Upper lobe of left lung (tissue), 6 donors: ENCODE measurements around the gene MRPL9. TPM values are rescaled to one million over a fixed set of nuclear protein-coding genes. Genes with fewer than 3 reads are reported as not detected.
A peak's percentile ranks its signal among the peaks of the same experiment; 100 is the strongest.

Source experiments
- ATAC-seq, 2 donors: fragments of 200-7000 bp; cut with Tn5 transposase; one replicate each; pipeline ENCODE4 v1.9.1; 2022; ENCODE audit warnings: mild to moderate bottlenecking in 2 of 2, moderate library complexity in 2 of 2; ENCODE audit not compliant: low FRiP score in 2 of 2
- DNase-seq, 2 donors: peaks; one replicate each; pipeline ENCODE4 v3.0.0-alpha.2; 2019 to 2020
- H3K27ac ChIP-seq, 4 donors: fragments of 200-600 bp; sonication (generic); one replicate each; pipeline ENCODE4 v1.5.1; 2016 to 2019
- H3K27me3 ChIP-seq, 4 donors: fragments of 200-600 bp; sonication (generic); one replicate each; pipeline ENCODE4 v1.5.1; 2017 to 2019
- H3K36me3 ChIP-seq, 4 donors: fragments of 200-600 bp; sonication (generic); one replicate each; pipeline ENCODE4 v1.5.1; 2016 to 2019
- H3K4me1 ChIP-seq, 4 donors: fragments of 200-600 bp; sonication (generic); one replicate each; pipeline ENCODE4 v1.5.1; 2018 to 2019
- H3K4me3 ChIP-seq, 4 donors: fragments of 200-600 bp; sonication (generic); one replicate each; pipeline ENCODE4 v1.5.1; 2017 to 2019; ENCODE audit warnings: mild to moderate bottlenecking in 2 of 4, moderate library complexity in 1 of 4
- H3K9me3 ChIP-seq, 4 donors: fragments of 200-600 bp; sonication (generic); one replicate each; pipeline ENCODE4 v1.5.1; 2018 to 2019
- EP300 ChIP-seq, 4 donors: sonication (generic); formaldehyde crosslinking; IDR thresholded peaks; one replicate each; pipeline ENCODE4 v1.5.1; 2017; ENCODE audit warnings: antibody characterized with exemption in 4 of 4, control low read depth in 2 of 4
- POLR2A ChIP-seq, 4 donors: fragments of 450-650 bp; IDR thresholded peaks; one replicate each; pipeline ENCODE4 v1.5.1; 2016 to 2017; ENCODE audit warnings: antibody characterized with exemption in 4 of 4, mild to moderate bottlenecking in 2 of 4
- POLR2AphosphoS5 ChIP-seq, 2 donors: sonication (generic); formaldehyde crosslinking; IDR thresholded peaks; one replicate each; pipeline ENCODE4 v1.5.1; 2017; ENCODE audit warnings: antibody characterized with exemption in 2 of 2
- WGBS, 2 donors: methylation state at CpG; one replicate each; pipeline ENCODE4 v1.1.5; 2017 to 2018; 5-methylcytosine and 5-hydroxymethylcytosine counted together
- total RNA-seq, 6 donors: library from RNA; depleted of rRNA in 4 of 6; stranded (reverse); fragments of >200 nt in 4 of 6; gene quantifications; one replicate each; pipeline versions ENCODE4 v1.1.0 to v1.2.1, GENCODE V29; 2016 to 2021
- TF ChIP-seq, protein P1 (sequence below), 6 experiments: fragments of 450-650 bp in 4 of 6; fragments of 200-600 bp in 2 of 6; sonication (generic) in 2 of 6; IDR thresholded peaks; one replicate each; pipeline ENCODE4 v1.5.1; 2016 to 2019; ENCODE audit warnings: antibody characterized with exemption in 6 of 6
- donor health status: DM: no; HTN: no; CAD: no; lungs with moderate emphysema.
- donor health status: DM: no; HTN: yes; CAD: no; lungs with severe emphysema.

The MRPL9 gene
- total RNA-seq, 6 donors from 2014 or later, result 27.6 to 94.3 (median 53.2) TPM

DNA sequence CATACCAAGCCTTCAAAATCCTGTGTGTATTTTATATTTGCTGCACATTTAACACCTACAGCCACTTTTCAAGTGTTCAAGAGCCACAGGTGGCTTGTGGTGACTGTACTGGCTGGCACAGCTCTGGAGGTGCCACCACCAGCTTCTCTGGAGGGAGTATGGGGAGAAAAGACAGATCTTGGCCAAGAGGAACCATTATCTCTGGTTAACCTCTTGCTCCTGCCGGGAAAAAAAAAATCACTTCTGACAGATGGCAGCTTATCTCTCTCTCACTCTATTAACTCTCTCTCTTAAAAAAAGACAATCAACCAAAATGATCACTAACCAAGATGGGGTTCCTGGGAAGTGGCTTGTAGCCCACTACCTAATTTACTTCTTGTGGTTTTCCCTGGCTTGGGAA lies 43.2 kb downstream of the MRPL9 start:
- Histone ChIP-seq H3K4me1 (peaks cover 21 to 46% (median 27%) of the 10 kb centered on the region in 4 donors), H3K27ac (peak overlapping the region in 3 of 4 donors; percentile 62 to 64 (median 64)), H3K9me3 (no peaks in the 10 kb centered on the region), H3K4me3 (peak overlapping the region in 2 of 4 donors; percentile 55 to 59), H3K27me3 (peaks cover 0 to 13% (median 8%) of the 10 kb centered on the region in 4 donors), H3K36me3 (no peaks in the 10 kb centered on the region)
- TF ChIP-seq EP300 (IDR thresholded peaks at IDR 0.05), result no peak
- DNase-seq (no peak), ATAC-seq (no peak)
- 20 to 39% methylated on average over 1 of the region's 1 CpG for WGBS, 2 donors

DNA sequence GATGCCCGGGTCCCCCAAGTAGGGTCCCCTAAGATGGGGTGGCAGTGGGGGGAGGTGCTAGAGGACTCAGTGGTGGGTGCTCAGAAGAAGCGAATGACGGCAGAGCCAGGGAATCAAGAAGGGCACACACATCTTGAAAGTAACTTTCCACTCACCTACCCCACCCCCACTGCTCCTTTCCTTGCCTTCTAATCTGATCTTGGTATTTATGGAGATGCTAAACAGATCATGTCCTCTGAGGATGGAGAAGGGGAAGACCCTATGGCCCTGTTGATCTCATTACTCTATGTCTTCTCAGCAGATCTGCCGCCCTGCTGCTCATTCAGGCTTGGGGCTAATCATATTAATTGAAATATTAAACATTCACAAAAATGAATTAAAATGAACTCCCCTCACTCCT lies 44.6 kb downstream of the MRPL9 start:
- H3K27me3 ChIP-seq, result peaks cover 0 to 13% (median 8%) of the 10 kb centered on the region in 4 donors

DNA sequence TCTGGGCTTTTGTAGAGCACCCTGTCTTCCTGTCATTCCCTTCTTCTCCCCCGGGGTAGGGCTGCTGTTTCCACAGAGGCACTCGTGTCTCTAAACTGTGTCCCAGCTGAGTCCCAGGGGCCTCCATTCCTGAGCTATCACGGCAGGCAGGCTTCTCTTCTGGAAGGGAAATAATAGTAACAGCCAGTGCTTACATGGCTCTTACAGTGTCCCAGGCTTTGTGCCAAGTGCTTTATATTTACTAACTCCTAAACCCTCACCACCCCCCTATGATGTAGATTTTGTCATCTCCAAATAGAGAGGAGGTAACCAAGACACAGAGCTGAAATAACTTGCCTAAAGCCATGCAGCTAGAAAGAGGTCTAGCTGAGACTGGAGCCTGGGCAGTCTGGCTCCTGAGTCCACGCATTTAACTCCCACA lies 45.3 kb downstream of the MRPL9 start:
- no peaks in the 10 kb centered on the region for H3K36me3 ChIP-seq
- no peak overlapping the region for H3K27ac ChIP-seq
- TF ChIP-seq POLR2A (IDR thresholded peaks at IDR 0.05) (no peak), POLR2AphosphoS5 (IDR thresholded peaks at IDR 0.05) (no peak), EP300 (IDR thresholded peaks at IDR 0.05) (no peak)
- ATAC-seq (no peak), DNase-seq (no peak)
- no peak overlapping the region for H3K4me3 ChIP-seq
- H3K9me3 ChIP-seq, result no peaks in the 10 kb centered on the region
- H3K4me1 ChIP-seq, result peaks cover 21 to 46% (median 27%) of the 10 kb centered on the region in 4 donors
- peaks cover 0 to 13% (median 8%) of the 10 kb centered on the region in 4 donors for H3K27me3 ChIP-seq
- 31 to 37% methylated on average over 4 of the region's 4 CpGs for WGBS, 2 donors

More for the DNA sequence above, 44.6 kb downstream of the MRPL9 start:
- TF ChIP-seq EP300 (IDR thresholded peaks at IDR 0.05), result no peak
- DNase-seq (no peak), ATAC-seq (no peak)
- Histone ChIP-seq H3K4me1 (peaks cover 21 to 46% (median 27%) of the 10 kb centered on the region in 4 donors), H3K4me3 (no peak overlapping the region), H3K27ac (no peak overlapping the region), H3K9me3 (no peaks in the 10 kb centered on the region), H3K36me3 (no peaks in the 10 kb centered on the region)
- 82 to 86% methylated on average over 4 of the region's 4 CpGs for WGBS, 2 donors

DNA sequence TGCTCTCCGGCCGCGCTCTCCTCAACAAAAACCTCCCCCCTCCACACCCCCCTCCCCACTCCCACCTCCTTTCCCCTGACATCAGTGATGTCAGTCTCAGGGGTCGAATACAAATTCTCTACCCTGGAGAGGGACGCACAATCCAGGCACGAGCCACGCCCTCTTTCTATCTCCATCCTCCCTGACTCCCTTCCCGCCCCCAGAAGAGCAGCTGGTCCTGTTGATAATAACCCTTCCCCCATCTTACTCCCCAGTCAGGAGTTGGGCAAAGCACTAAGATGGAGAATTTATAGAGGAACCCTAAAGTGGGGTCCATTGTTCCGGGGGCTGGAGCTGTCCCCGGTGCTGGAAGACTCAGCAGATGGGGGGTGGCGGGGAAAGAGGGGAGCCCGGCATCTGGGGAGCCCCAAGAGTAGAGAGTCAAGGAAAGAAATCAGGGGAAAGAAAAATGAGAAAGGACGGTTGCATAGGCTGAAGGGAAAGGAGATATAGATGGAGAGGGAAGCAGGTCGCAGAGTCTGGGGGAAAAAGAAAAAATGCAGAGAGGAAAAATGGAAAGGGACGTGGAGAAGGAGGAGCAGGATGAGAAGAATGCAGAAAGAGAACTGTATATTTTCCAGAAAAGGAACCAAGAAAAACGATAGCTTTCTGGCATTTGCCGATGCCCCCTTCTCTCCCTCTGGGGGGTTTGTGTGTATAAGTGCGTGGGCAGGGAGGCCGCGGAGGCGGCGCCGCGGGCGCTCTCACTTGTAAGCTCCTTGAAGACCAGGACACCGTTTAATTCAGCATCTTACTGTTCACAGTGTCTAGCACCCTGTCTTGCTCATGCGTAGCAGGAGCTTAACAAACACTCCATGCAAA lies 46.3 kb downstream of the MRPL9 start, which contains the start of gene CELF3:
TSS of gene CELF3 (minus strand) at position 33 of the 861 bp plus-strand sequence. CDS start 783 bp downstream, outside the sequence.
- TF ChIP-seq POLR2A (IDR thresholded peaks at IDR 0.05), result no peak
- TF ChIP-seq, protein P1, sequence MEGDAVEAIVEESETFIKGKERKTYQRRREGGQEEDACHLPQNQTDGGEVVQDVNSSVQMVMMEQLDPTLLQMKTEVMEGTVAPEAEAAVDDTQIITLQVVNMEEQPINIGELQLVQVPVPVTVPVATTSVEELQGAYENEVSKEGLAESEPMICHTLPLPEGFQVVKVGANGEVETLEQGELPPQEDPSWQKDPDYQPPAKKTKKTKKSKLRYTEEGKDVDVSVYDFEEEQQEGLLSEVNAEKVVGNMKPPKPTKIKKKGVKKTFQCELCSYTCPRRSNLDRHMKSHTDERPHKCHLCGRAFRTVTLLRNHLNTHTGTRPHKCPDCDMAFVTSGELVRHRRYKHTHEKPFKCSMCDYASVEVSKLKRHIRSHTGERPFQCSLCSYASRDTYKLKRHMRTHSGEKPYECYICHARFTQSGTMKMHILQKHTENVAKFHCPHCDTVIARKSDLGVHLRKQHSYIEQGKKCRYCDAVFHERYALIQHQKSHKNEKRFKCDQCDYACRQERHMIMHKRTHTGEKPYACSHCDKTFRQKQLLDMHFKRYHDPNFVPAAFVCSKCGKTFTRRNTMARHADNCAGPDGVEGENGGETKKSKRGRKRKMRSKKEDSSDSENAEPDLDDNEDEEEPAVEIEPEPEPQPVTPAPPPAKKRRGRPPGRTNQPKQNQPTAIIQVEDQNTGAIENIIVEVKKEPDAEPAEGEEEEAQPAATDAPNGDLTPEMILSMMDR (IDR thresholded peaks at IDR 0.05), result no peak
- TF ChIP-seq EP300 (IDR thresholded peaks at IDR 0.05), result no peak
- no peak for TF ChIP-seq POLR2AphosphoS5 (IDR thresholded peaks at IDR 0.05)
- H3K36me3 ChIP-seq, result no peaks in the 10 kb centered on the region
- no peak within 1 kb of the TSS for H3K4me3 ChIP-seq
- DNase-seq (peak in 1 of 2 donors; percentile 86), ATAC-seq (no peak)
- H3K9me3 ChIP-seq, result no peaks in the 10 kb centered on the region
- peaks cover 18 to 44% (median 26%) of the 10 kb centered on the region in 4 donors for H3K4me1 ChIP-seq
- H3K27me3 ChIP-seq, result peaks cover 0 to 13% (median 8%) of the 10 kb centered on the region in 4 donors
- WGBS, 2 donors, result 7 to 13% methylated on average over 23 to 27 of the region's 27 CpGs
- no peak within 1 kb of the TSS for H3K27ac ChIP-seq

DNA sequence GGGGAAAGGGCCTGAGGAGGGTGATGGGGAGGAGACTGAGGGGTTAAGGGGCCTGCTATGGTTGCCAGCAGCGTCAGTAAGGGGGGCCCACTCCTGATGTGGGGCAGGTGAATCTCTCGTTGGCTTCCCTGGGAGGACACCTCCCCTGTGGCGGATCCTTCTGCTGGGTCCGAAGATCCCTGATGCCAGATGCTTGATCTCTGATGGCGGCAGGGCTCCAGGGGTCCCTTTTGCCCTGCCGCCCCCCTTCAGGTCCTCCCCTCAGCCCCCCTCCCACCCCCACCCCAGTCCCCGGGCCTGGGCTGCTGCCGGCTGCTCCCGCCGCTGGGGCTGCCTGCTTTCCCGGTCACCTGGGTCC lies 46.9 kb downstream of the MRPL9 start:
- no peak overlapping the region for H3K27ac ChIP-seq
- WGBS, 2 donors, result 12 to 21% methylated on average over 3 to 5 of the region's 11 CpGs
- H3K27me3 ChIP-seq, result peaks cover 0 to 13% (median 8%) of the 10 kb centered on the region in 4 donors
- no peaks in the 10 kb centered on the region for H3K36me3 ChIP-seq
- ATAC-seq, result no peak
- no peak for DNase-seq
- peaks cover 13 to 38% (median 20%) of the 10 kb centered on the region in 4 donors for H3K4me1 ChIP-seq
- H3K9me3 ChIP-seq, result no peaks in the 10 kb centered on the region
- no peak overlapping the region for H3K4me3 ChIP-seq
- TF ChIP-seq, protein P1 (IDR thresholded peaks at IDR 0.05), result no peak
- TF ChIP-seq POLR2A (IDR thresholded peaks at IDR 0.05) (no peak), POLR2AphosphoS5 (IDR thresholded peaks at IDR 0.05) (no peak), EP300 (IDR thresholded peaks at IDR 0.05) (no peak)

DNA sequence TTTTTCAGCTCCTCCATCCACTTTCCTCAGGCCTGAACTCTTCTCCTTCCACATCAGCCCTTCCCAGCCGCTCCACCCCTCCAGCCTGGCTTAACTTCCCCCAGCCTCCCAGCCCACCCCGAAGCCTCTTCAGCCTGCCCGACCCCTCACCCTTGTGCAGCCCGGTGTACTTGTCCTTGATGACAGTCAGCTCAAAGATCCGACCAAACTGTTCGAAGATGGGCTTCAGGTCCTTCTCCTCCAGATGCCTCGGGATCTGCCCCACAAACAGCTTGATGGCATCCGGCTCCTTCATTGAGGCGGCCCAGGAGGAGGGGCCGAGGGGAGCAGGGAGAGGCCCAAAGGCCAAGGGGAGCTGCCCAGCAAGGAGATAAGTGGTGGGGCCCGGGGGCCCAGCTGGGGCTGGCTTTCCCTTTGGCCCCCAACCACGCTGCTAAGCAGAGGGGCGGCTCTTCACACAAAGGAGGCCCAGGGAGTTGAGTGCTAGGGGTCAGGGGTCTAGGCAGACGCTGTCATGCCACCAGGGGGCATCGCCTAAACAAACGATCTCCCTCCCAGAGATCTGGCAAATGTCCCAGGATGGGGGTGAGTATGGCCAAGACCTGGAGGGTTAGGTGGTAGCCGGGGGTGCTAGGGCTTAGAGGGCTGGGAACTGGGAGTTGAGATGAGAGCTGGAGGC lies 47.4 kb downstream of the MRPL9 start:
- Histone ChIP-seq H3K27me3 (peaks cover 0 to 13% (median 8%) of the 10 kb centered on the region in 4 donors), H3K36me3 (no peaks in the 10 kb centered on the region), H3K9me3 (no peaks in the 10 kb centered on the region), H3K27ac (no peak overlapping the region), H3K4me3 (no peak overlapping the region), H3K4me1 (peaks cover 12 to 33% (median 15%) of the 10 kb centered on the region in 4 donors)
- ATAC-seq (no peak), DNase-seq (no peak)
- TF ChIP-seq, protein P1 (IDR thresholded peaks at IDR 0.05), result no peak
- TF ChIP-seq EP300 (IDR thresholded peaks at IDR 0.05) (no peak), POLR2A (IDR thresholded peaks at IDR 0.05) (no peak), POLR2AphosphoS5 (IDR thresholded peaks at IDR 0.05) (no peak)
- 30 to 40% methylated on average over 14 to 16 of the region's 17 CpGs for WGBS, 2 donors
